Measurements from ENCODE around the gene CDK4. TPM values are rescaled to one million over a fixed set of nuclear protein-coding genes. Genes with fewer than 3 reads are reported as not detected.
A peak's percentile ranks its signal among the peaks of the same experiment; 100 is the strongest.

The CDK4 gene
- total RNA-seq, 1 experiment from 2014 or later: 218 TPM

GRCh38 chr12:57755194-57755453 is 3.0 kb upstream of the CDK4 start:
- Histone ChIP-seq H2BK20ac (ENCODE audit: low read depth, low read length, poor library complexity, severe bottlenecking) (no peak overlapping the region), H2AK5ac (ENCODE audit: insufficient read length, low read length) (no peak overlapping the region), H4K91ac (ENCODE audit: insufficient read length, low read depth, low read length) (no peak overlapping the region), H3K14ac (ENCODE audit: insufficient read depth, low read length) (no peak overlapping the region), H3K56ac (ENCODE audit: insufficient read length, low read depth, low read length) (no peak overlapping the region), H2BK5ac (ENCODE audit: insufficient read length, low read length) (no peak overlapping the region), H4K8ac (replicated peaks; ENCODE audit: insufficient read length, low read depth, low read length) (no peak overlapping the region), H3K79me2 (ENCODE audit: insufficient read depth, low read length) (peaks cover 13% of the 10 kb centered on the region; the same call in 1 of the 2 replicates), H3K27me3 (ENCODE audit: insufficient read depth, low read length) (peaks cover 11% of the 10 kb centered on the region), H3K4me1 (ENCODE audit: insufficient read depth, low read length) (0 out of 2 replicates have a peak, but pooled peaks cover 7% of the 10 kb centered on the region), H3K27ac (ENCODE audit: insufficient read length, low read depth, low read length) (no peak overlapping the region), H2BK120ac (ENCODE audit: low read depth, low read length, poor library complexity, severe bottlenecking) (no peak overlapping the region), H3K18ac (ENCODE audit: insufficient read length, low read depth, low read length) (no peak overlapping the region), H3K9me3 (ENCODE audit: control insufficient read depth, low read depth, low read length) (no peaks in the 10 kb centered on the region), H3K79me1 (ENCODE audit: insufficient read depth, low read depth, low read length, poor library complexity, severe bottlenecking) (no peaks in the 10 kb centered on the region), H3K4ac (ENCODE audit: low read depth, low read length) (no peak overlapping the region), H3K9ac (ENCODE audit: extremely low read depth, insufficient read length, low read length) (no peak overlapping the region), H3K23me2 (ENCODE audit: insufficient read length, low read depth, low read length, poor library complexity, severe bottlenecking) (peaks cover 17% of the 10 kb centered on the region), H3T11ph (ENCODE audit: low read length) (no peak overlapping the region), H4K20me1 (ENCODE audit: control insufficient read depth, insufficient read depth, insufficient read length) (no peaks in the 10 kb centered on the region), H2BK12ac (ENCODE audit: insufficient read length, low read depth, low read length) (no peak overlapping the region), H3K23ac (ENCODE audit: insufficient read length, low read depth, low read length) (no peak overlapping the region), H4K5ac (ENCODE audit: insufficient read length, low read depth, low read length) (no peak overlapping the region), H3K4me2 (ENCODE audit: insufficient read depth, insufficient read length, low read length) (no peak overlapping the region), H2AFZ (ENCODE audit: low read length) (no peak overlapping the region), H2BK15ac (ENCODE audit: low read depth, low read length) (no peak overlapping the region)
- H3K9me3 Mint-ChIP-seq: peaks cover 0 to 2% of the 10 kb centered on the region in 2 experiments; a peak in 2 of 5 replicates
- H3K27me3 Mint-ChIP-seq (ENCODE audit: low read depth): peaks cover 30% of the 10 kb centered on the region
- H3K27ac Mint-ChIP-seq: no peak overlapping the region
- no CpG with 5 or more reads among the region's 34 CpGs for WGBS (ENCODE audit: extremely low coverage, insufficient read length, low lambda C conversion rate)
- TF ChIP-seq, protein P1, sequence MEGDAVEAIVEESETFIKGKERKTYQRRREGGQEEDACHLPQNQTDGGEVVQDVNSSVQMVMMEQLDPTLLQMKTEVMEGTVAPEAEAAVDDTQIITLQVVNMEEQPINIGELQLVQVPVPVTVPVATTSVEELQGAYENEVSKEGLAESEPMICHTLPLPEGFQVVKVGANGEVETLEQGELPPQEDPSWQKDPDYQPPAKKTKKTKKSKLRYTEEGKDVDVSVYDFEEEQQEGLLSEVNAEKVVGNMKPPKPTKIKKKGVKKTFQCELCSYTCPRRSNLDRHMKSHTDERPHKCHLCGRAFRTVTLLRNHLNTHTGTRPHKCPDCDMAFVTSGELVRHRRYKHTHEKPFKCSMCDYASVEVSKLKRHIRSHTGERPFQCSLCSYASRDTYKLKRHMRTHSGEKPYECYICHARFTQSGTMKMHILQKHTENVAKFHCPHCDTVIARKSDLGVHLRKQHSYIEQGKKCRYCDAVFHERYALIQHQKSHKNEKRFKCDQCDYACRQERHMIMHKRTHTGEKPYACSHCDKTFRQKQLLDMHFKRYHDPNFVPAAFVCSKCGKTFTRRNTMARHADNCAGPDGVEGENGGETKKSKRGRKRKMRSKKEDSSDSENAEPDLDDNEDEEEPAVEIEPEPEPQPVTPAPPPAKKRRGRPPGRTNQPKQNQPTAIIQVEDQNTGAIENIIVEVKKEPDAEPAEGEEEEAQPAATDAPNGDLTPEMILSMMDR (conservative IDR thresholded peaks at IDR 0.05): no peak
- peak overlapping the region; percentile 30 to 81; a peak in 3 of 5 replicates for H3K4me3 Mint-ChIP-seq
- H3K36me3 Mint-ChIP-seq (ENCODE audit: insufficient read depth in 1 of 3, low read depth in 3 of 3): peaks cover 19 to 34% (median 20%) of the 10 kb centered on the region in 3 experiments
- peaks cover 43 to 44% of the 10 kb centered on the region in 2 experiments for H3K4me1 Mint-ChIP-seq
- no peak for DNase-seq

All from H9 (cell line).